HG03280 (cell line): ENCODE measurements around the gene CPNE6.

Source experiments
- ATAC-seq: cut with Tn5 transposase; IDR thresholded peaks from one replicate; pipeline ENCODE4 v1.9.1; 2021; ENCODE audit warnings: mild to moderate bottlenecking, moderate library complexity; ENCODE audit not compliant: unreplicated experiment

Gene CPNE6

GRCh38 chr14:24084440-24084839 lies 13.1 kb downstream of the CPNE6 start:
- no peak for ATAC-seq

- ATAC-seq: no peak
These were observed 13.9 kb downstream of the CPNE6 start for GRCh38 chr14:24085215-24085614.

DNA sequence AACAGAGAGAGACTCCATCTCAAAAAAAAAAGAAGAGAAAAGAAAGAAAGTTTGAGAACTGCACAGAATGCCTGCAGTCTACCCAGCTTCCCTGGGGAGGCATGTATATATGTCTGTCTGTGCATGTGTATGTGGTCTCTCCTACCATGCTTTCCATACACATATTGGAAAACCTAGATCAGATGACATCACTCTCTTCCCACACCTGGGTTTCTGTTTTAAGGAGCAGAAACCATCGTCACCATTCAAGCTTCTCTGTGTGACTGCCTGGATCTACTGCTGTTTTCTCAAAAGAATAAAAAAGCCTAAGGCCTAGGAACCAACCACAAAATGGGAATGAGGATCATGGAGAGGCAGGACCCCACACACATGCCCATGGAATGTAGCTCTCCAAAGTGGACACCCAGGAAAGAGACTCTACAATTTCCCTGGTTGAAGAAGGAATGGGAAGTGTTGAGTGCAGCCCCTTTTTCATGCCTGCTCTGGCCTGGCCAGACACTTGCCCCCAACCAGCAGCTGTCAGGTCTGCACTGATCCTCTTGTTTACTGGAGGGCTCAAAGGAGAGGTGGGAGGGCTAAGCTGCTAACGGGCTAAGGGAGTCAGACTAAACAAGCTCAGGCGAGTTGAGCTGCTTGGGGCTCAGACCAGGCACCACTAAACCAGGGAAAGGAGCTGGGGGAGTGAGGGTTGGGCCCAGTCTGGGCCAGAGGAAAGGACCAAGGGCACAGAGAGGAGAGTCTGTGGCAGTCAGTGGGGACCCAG lies 15.0 kb downstream of the CPNE6 start:
- no peak for ATAC-seq

DNA sequence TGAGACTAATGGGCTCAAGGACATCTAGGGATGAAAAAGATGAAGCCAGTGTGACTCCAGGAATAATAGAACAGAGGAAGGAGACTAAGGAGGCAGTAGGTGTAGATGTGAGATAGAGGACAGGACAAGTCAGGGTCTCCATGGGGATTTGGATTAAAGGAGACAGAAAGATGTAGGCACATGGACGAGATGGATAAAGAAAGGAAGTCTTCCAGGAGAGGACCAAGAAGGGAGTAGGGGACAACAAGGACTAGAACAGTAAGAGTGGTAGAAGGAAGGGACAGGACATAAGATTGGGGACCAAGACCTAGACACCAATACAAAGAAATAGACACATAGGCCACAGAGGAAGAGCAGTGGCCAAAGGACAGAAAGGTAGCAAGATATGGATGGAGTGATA lies 15.6 kb downstream of the CPNE6 start:
- no peak for ATAC-seq

DNA sequence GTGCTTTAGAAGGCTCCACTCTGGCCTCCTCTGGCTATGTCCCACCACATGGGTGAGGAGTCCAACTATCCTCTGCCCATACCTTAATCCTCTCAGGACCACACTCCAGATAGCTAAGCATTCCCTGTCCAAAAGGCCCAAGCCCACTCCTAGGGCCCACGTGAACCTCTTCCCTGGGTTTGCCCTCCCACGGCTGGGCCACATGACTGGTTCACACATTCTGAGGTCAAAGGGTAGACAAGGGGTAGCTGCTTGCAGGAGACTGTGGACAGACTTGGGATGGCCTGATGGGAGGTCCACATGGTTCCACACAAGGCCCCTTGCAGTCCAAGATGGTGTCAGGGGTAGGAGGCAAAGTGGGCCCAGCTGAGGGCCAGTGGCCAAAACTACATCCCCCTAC lies 16.7 kb downstream of the CPNE6 start:
- ATAC-seq: no peak

DNA sequence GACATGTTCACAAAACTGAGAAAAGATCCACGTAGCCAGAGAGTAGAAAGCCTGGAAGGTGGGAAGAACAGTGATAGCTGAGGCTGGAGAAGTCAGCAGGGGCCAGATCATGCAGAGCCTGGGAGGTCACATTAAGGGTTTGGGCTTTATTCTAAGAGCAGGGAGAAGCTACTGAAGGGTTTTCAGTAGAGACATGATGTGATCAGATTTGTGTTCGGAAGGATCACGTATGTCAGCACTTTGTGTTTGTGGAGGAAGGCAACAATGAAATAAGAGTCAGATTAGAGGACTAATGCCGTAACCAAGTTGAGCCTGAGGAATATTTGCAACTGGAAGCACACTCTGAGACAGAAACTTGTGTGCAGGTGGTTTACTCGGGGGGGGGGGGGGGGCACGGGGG lies 18.5 kb downstream of the CPNE6 start:
- ATAC-seq: no peak

GRCh38 chr14:24092110-24092504 lies 20.7 kb downstream of the CPNE6 start:
- no peak for ATAC-seq

DNA sequence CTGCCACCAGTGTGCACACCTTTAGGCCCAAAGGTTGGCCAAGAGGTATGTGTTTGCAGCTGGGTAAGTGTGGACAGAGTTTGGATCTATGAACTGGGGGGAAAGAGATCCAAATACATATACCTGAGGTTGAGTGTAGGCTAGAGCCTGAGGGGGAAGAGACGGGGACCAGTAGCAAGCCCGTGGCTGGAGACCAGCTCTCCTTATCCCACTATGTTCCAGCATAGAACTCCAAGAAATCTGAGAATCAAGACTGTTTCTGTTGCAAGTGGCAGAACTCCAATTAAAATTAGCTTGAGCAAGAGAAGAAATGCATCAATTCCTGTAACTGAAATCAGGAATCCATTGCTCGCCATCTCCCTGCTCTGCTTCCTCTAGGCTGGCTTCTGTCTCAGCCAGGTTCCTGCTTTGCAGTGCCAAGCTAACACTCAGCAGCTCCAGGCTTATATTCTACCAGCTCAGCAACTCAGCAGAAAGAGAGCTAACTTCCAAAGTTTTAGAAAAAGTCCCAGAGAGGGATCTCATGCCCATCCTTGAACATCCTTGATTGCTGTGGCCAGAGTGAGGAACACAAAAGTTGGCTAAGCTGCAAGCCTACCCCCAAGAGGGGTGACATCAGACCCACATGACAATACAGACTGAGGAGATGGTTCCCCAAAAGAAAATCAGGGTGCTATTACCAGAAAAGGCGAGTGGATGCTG lies 21.3 kb downstream of the CPNE6 start:
- no peak for ATAC-seq

DNA sequence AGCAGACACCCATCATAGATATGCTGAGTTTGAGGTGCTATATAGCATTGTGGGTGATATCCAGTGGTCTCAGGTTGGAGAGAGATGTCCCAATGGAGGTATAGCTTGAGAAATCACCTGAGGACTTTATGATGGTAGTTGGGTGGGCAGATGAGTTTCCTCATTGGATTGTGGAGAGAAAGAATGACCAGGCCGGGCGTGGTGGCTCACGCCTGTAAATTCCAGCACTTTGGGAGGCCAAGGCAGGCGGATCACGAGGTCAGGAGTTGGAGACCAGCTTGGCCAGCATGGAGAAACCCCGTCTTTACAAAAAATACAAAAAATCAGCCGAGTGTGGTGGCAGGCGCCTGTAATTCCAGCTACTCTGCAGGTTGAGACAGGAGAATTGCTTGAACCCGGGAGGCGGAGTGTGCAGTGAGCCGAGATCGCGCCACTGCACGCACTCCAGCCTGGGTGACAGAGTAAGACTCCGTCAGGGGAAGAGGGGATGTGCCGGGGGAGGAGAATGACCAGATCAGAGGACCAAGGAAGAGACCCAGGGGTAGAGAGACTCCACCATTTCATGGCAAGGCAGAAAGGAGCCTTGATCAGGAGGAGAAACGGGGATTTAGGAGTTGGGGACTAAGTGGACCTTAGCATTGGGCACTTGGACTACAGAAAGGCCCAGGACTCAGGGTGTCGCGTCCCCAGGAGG lies 22.0 kb downstream of the CPNE6 start:
- no peak for ATAC-seq

GRCh38 chr14:24093901-24094840 lies 22.8 kb downstream of the CPNE6 start, which contains the start of gene PCK2:
Gene PCK2, plus strand, starts transcription at chr14:24094311. Its CDS starts 95 bp downstream, at chr14:24094406.
- ATAC-seq: peak; percentile 55

- ATAC-seq: no peak
These were observed 23.5 kb downstream of the CPNE6 start for GRCh38 chr14:24094841-24095270.

DNA sequence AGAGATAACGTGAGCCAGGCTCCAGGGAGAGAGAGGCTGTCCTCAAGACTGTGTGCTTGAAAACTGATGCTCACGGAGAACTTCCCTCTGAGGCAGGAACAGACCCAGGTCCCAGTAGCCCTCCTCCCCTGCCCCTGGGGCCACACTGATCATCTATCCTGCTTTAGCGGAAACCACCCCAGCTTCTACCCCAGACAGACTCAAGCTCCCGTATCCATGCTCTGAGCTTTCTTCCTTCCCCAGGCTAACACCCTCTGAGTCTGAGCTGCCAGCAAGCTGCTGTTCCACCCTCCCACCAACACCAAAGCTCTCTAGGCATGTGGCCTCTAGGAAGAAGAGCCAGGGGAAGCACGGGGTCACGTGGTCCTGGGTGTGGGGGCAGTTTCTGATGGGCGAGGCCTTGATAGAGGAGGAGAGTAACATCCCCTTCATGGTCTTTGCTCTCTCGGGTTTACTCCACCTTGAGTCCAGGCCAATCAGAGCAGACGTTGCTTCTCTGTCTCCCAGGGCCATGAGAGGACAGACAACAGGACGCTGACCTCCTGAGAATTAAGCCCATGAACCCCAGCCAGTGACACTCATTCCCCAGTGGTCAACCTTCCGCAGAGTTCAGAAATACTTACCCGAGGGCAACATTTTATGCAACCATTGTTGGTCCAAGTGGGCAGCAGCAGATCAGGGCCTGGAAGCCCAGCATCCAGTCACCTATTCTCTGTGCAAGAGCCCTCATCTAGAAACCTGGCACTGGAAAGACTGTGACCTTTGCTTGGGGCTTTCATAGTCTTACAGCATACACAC lies 24.1 kb downstream of the CPNE6 start:
- ATAC-seq: peak; percentile 53

DNA sequence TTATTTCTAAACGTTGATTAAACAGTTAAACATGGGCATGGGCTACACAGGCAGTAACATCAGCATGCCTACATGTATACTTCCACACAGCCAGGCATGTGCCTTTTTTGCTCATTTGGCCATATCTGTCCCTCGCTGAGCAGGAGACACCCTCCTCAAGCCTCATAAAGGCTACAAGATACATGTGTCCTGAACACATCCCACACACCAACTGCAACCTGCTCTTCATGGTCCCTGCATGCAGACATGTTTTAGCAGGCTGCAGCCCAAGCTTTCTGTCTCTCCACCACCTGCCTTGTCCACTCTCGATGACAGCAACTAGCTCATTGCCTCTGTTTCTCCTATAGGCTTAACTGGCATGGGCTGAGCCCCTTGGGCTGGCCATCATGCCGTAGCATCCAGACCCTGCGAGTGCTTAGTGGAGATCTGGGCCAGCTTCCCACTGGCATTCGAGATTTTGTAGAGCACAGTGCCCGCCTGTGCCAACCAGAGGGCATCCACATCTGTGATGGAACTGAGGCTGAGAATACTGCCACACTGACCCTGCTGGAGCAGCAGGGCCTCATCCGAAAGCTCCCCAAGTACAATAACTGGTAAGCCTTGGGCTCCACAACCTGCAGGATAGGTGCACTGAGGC lies 25.3 kb downstream of the CPNE6 start:
- ATAC-seq: no peak

- ATAC-seq: no peak
These were observed 27.0 kb downstream of the CPNE6 start for GRCh38 chr14:24098229-24098926.

- ATAC-seq: no peak
These were observed 27.8 kb downstream of the CPNE6 start for GRCh38 chr14:24098927-24099813.

GRCh38 chr14:24100197-24100981 lies 29.0 kb downstream of the CPNE6 start:
- ATAC-seq: no peak

DNA sequence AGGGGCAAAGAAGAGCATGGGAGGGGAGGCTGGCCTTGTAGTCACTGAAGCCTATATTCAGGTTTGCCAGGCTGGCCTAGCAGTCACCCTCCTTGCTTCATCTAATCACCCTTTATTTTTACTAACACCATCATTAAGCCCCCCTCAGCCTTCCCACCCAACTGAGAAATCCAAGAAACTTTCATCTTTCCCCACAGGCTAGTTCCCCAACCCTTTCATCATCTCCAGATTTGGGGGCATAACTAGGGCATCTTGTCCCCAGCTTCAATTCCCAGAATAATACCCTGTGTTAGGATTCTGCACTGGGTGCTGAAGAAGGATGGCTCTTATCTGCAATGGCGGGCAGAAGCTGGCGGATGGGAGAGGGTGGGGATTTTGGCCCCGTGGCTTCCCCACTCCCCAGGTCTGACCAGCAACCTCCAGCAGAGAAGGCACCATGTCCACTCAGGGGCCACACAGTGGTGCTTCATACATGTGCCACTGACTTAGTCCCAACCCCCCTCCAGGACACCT lies 29.7 kb downstream of the CPNE6 start:
- no peak for ATAC-seq
